HG03039 (cell line): ENCODE results near the gene MCRS1.
A peak's percentile ranks its signal among the peaks of the same experiment; 100 is the strongest.
"Not testable (repeated sequence)": the region's sequence is repeated elsewhere in the genome, so short reads cannot be mapped to it uniquely, and the experiment has no call there.

Experiments used
- ATAC-seq: cut with Tn5 transposase; IDR thresholded peaks from one replicate; pipeline ENCODE4 v1.9.1; 2021; ENCODE audit warnings: mild to moderate bottlenecking, moderate library complexity; ENCODE audit not compliant: unreplicated experiment

The MCRS1 gene

DNA sequence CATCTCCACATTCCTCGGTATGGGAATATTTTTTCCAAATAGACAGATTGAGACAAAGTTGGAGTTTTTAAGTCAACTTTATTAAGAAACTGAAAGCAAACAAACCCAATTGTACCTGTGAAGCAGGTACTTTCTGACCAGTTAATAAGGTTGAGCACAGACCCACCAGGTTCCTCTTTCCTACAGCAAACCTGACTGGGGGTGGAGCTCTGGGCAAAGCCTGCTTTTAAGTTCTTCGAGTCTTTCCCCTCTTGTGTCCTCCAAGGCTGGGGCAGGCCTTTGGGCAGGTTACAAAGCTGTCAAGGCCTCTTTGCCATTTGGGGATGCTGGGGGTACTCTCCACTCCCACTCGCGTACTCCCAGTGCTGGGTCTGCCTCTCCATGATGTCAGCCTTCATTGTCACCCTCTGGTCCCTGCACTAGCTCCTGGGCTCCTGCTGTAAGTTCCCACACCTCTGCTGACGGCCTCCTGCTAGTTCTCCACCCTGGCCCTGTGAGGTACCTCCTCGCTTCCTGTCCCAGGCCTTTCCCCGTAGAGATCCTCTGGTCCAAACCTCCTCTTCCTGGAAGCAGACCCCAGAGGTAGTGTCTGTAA is 25.9 kb downstream of the MCRS1 start:
- ATAC-seq: no peak

DNA sequence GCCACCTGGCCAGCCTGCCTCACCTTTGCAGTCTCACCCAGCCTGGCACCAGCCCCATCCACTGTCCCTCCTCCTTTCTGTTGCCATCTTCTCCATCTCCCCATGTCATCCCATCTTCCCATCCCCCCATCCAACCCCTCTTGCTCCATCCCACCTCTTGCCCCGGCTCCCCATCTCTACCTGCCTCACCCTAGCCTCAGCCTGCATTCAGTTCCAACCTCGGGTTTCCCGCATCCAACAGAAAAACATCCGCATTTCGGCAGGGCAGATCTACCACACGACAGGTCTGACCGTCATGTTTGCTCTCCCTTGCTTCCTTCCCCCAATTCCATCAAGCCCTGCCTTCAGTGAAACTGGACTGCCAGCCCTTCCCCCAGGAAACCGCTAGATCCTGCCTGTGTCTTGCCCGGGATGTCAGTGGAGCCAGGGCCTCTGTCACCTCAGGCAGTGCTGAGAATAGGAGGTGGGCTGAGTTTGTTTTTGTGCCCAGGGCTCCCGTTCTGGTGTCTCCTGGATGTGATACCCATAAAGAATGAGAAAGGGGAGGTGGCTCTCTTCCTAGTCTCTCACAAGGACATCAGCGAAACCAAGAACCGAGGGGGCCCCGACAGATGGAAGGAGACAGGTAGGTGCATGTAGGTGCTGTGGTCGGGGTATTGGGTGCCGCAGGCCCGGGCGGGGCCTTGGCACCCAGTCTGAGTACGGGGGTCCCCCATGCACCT is 26.6 kb downstream of the MCRS1 start:
- no peak for ATAC-seq

DNA sequence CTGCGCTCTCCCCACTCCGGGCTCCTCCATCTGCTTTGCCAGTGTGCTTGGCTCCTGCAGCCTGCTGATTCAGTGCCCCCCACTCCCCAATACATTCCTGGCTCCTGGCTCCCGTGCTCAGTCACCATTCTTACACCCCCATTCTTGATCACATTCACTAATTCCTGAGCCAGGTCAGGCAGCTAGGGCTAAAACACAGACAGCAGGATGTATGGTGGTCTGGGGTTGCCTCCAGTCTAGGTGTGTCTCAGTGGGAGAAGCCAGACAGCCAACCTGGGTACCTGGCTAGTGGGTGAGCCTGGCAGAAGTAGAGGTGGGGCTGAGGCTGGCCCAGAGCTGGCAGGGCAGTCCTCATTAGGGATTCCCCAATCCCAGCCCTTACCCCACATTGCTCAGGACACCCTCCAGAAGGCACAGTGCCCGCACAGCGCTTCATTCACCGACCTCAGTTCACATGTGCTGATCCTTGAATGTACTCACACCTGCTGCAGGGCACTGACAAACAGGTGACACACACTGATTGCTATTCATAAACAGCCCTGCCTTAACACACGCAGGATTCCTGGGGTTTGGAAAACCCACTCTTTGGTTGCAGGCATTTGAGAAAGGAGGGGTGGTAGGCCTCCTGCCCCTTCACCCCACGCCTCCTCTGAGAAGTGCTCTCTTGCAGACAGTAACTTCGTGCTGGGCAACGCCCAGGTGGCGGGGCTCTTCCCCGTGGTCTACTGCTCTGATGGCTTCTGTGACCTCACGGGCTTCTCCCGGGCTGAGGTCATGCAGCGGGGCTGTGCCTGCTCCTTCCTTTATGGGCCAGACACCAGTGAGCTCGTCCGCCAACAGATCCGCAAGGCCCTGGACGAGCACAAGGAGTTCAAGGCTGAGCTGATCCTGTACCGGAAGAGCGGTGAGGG is 27.5 kb downstream of the MCRS1 start:
- ATAC-seq: no peak

DNA sequence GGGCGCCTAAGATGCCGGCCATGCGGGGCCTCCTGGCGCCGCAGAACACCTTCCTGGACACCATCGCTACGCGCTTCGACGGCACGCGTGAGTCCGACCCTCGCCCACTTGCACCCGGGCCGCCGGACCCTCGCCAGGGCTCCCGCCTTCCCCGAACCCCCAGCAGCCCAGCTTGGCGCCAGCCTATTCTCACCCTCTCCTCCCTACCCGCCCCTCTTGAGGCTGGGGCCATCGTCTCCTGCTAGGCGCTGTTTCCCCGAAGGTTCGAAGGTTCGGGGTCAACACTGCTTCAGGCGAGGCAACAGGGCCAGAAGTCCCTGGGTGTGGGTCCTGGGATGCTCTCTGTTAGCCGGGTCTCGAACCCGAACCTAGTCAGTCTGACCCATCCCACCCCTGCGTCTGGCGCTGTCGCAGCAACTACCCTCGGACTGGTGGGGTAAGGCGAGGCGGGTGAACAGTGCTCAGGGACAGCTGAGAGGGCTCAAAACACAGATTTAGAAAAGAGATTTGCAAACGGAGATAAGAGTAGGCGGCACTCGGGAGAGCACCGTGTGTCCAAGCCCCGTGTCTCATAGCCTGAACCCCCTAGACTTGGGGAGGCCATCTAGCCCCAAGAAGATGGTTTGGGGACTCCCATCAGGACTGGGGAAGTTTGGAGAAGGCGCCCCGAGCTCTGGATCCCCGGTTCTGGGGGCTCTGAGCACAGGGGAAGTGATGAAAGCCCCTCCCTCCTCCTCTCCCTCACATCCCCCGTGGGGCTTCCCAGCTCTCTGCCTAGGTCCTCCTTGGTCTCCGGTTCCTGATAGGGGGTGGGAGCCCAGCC is 28.3 kb downstream of the MCRS1 start:
- ATAC-seq: no peak

DNA sequence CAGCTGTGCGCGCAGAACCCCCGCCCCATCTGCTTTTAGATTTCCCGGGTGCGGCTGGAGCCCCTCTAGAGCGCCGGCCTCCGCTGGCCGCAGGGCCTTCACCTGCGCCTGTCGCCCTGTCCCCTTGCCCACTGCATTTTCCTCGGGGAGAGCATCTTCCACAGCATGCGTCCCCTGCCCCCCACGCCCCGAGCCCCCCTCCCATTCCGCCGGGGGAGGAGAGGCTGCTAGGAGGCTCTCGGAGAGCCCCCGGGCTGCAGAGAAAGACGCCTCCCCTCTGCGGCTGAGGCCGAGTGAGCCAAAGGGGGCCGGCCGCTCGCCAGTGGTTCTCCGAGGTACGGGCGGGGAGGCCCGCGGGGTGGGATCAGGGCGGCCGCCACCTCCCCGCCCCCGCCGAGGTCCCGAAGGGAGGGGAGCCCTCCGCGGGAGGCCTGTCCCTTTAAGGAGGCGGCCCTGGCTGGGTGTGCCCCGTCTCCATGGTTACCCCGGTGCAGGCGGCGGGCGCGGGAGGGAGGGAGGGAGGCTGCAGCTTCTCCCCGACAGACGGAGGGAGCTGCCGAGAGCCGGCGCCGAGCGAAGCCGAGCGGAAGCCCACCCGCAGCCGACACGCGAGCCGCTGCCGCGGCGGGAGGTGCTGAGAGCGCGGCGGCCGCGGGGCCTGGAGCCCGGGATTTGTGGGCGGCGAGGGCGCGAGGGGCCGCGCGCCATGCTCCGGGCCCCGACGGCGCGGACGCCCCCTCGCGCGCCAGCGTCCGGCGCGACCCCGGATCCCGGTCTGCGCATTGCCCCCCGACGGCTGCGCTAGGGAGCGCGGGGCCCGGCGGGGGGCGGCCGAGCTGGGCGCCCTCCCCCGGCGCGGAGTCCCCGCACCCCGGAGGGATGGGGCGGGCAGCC is 29.2 kb downstream of the MCRS1 start, which contains the start of gene KCNH3:
Gene KCNH3 (plus strand): TSS at position 521 of the 894 bp plus-strand sequence. CDS start 387 bp downstream, outside the sequence.
- ATAC-seq: peak; percentile 43

DNA sequence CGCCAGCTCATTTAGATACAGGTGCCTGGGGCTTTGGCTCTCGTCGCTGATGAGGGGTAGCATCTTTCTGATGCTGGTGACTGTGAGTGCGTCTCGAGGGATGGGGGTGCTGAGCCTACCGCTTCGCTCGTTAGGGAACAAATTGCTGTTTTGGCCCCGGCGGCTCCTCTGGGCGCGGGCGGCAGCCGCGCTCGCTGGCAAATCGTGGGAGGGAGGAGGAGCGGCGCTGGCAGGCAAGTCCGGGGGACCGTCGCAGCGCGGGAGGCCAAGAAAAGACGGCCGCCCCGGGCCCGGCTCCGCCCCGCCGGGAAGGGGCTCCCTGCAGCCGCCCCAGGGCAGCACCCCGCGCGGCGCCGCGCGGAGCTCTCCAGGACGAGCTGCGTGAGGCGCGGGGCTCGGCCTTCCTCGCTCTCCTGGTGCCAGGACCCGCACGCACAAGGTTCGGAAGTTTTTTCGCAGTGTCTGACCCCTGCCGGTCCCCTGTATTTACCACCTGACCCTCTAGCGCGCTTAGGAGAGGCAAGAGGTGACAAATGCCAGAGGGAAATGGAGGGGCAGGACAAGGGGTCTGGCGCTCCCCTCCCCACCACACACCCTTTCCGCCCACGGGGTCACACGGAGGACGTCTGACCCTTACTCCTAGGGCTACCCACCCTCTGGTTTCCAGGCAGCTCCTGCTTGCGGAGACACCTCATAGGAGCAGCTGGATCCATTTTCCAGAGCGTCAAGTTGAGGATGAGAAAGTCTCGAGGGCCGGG is 30.0 kb downstream of the MCRS1 start:
- ATAC-seq: no peak

DNA sequence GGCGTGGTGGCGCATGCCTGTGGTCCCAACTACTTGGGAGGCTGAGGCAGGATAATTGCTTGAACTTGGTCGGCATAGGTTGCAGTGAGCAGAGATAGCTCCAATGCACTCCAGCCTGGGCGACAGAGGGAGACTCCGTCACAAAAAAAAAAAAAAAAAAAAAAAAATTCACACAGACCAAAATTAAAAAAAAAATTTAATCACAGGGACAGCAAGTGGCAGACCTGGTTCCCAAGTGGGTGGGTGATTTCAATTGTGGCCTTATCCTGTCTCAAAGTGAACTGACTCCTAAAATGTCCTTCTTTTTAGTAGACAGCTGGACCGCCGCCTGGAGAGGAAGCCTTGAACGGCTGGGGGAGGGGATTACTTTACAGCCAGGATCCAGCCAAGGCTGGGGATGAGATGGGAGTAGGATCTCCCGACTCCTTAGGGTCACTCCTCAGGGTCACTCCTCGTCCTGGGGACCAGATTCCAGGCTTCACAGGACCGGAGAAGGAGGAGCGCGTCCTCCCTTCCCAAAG is 30.7 kb downstream of the MCRS1 start:
- ATAC-seq: no peak

DNA sequence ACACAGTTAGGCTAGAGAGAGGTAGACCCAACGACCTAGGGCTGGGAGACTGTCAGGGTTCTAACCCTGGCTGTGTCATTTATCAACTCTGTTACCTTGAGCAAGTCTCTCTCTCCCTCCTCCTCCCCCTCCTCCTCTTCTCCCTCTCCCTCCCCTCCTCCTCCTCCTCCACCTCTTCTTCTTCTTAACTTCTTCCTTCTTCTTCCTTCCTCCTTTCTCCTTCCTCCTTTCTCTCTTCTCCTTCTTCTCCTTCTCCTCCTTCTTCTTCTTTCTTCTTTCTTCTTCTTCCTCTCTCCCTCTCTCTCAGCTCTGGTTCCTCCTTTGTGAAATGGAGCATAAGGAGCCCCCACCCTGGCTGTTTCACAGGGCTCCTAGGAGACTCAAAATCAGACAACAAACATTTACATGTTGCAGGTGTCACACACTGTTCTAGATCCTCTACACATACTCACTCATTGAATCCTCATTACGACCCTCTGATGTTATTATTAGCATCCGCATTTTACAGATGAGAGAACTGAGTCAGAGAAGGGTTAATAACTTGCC is 31.3 kb downstream of the MCRS1 start:
- no peak for ATAC-seq

DNA sequence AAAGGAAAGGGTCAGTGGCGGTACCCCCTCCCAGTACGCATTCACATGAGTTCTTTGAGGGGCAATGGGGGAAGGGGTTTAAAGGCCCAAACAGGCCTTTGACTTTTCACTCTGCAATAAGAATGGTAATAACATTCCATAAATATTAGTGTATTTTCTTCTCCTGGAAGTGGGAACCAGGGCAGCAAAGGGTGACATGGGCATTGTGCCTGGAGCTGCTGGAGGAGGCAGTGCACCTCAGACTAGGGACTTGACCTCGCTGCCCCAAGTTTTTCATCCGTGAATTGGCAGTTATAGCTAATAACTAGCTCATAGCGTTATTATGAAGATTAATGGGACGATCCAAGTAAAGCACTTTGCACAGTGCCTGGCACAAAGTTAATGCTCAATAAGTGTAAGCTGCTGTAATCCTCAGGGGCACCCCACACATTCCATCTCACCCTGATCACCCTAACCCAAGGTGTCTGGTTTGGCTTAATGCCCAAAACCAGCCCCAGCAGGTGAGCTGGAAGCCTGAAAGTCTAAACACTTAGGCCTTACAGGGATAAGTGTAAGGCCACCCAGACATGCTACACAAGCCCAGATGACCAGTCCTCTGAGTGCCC is 31.9 kb downstream of the MCRS1 start:
- no peak for ATAC-seq

DNA sequence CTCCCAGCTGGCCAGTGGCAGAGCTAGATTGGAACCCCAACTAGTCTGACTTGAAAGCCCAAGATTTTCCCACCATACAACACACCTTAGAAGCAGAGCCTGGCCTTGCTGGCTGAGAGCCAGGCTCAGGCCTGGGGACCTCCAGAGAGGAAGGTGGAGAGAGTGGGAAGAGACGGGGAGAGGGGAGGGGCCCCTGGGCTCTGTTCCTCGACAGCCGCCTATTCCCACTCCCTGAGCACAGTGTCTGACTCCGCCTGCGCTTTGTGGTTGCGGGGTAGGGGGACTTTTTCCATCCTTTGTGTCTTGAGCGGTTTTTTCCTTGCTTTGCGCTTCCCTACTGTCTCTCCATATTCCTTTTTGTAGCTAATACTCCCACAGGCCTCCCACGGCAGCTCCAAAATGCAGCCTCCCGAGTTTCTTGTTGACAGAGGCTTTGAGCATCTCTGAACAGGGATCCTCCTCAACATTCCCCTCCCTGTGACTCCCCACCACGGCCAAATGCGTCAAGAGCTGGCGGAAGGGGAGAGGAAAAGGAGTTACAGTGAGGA is 33.1 kb downstream of the MCRS1 start:
- no peak for ATAC-seq

DNA sequence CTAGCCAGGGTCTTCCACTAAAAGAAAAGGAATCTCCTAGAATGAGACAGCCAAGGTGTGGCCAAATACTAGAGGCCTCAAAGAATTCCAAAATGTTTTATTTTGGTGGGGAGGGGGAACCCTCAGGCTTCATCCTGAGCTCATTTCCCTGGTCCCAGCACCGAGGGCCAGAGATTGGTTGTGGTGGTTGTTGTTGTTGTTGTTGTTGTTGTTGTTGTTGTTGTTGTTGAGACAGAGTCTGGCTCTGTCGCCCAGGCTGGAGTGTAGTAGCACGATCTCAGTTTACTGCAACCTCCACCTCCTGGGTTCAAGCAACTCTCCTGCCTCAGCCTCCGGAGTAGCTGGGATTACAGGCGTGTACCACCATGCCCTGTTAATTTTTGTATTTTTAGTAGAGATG is 33.8 kb downstream of the MCRS1 start:
- ATAC-seq: not testable (repeated sequence)

DNA sequence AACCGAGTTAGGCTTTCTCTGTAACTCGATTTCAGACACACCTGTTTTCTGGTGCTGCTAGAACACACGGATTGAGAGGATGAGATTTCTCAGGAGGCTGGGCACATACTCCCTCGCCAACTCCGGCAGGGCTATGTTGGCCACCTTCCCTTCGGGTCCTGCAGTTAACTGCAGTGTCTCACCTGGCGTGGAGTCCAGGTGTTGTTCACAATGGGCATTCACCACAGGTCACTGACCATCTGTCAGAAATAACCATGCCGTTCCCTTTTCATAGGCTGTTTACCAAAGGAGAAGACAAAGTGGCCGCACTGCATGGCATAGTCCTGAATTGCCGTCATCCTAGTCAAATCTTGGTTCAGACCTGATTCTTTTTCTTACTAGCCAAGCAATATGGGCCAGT is 34.6 kb downstream of the MCRS1 start:
- no peak for ATAC-seq

DNA sequence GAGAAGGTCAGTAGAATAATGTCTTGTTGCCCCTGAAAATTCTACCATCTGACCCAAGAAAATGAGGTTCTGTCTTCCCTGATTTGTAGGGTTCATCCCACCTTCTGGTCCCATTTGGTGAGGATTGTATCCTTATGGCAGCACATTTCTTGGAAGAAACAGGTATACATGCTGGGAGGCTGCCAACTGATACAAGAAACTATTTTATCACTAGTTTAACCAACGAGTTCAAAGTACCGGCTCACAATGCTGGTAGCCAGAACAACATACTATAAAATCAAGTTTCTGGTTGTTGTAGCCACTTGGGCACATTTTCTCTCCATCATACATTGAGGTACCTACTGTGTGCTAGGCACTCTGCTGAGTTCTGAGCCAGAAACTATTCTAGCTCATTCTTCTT is 36.2 kb downstream of the MCRS1 start:
- no peak for ATAC-seq

DNA sequence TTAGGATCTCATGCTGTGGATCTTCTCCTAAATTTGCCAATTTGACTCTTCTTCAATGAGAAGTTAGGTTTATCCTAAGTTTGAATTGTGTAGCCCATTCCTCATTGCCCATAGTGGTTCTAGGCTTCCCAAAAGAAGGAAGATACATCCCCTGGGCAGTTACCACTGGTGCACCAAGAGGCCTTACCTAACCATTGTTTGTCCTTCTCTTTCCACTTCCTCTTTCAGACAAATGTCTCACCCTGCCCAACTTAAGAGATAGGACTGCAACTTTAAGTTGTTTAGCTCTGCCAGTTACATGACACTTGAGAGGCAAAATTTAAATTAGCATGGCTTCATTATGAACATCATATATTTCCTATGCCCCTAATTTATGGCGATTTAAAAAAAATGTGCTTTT is 38.5 kb downstream of the MCRS1 start:
- no peak for ATAC-seq

DNA sequence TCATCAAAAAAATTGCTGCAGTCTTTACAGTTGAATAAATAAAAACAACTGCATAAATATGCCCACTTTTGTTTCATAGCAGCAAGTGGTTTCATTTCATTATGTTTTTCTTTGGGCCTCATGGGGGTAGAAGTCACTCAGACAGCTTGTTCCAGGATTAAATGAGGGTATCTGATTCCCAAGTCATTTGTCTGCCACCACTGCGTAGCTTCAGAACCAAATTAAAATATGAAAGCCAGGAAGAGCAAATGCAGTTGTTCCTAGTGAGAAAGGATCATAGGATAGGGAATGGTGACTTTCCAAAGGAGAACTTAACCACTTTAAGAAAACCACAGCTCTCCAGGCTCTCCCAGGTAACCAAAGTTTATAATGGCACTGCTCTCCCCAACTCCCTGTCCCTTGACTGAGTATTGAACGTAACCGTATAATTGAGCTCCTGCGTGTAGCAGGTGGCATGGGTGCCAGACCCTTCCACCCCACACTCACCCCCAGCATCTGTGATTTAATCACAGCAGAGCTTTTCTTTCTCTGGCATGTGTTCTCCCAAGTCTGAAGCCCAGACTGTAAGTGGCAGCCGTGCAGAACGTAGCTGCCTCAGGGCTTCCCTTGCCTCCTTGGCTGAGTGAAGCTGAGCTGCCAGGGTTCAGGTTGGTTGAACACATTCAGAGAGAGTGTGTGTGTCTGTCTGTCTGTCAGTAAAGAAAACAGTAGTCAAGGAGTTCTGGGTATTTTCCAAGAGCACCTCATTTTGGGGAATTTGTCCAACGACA is 40.4 kb downstream of the MCRS1 start:
- ATAC-seq: no peak

DNA sequence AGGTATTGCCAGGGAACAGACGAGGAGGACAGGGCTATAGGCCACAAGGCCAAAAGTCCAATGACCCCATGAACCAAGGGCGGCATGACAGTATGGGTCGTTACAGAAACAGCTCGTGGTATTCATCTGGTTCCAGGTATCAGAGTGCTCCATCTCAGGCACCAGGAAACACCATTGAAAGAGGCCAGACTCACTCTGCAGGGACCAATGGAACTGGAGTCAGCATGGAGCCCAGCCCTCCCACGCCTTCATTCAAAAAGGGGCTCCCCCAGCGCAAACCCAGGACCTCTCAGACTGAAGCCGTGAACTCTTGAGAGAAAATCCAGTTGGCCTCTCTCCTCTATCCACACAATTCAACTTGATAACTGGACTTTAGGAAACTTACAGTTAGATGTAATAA is 42.0 kb downstream of the MCRS1 start:
- no peak for ATAC-seq

DNA sequence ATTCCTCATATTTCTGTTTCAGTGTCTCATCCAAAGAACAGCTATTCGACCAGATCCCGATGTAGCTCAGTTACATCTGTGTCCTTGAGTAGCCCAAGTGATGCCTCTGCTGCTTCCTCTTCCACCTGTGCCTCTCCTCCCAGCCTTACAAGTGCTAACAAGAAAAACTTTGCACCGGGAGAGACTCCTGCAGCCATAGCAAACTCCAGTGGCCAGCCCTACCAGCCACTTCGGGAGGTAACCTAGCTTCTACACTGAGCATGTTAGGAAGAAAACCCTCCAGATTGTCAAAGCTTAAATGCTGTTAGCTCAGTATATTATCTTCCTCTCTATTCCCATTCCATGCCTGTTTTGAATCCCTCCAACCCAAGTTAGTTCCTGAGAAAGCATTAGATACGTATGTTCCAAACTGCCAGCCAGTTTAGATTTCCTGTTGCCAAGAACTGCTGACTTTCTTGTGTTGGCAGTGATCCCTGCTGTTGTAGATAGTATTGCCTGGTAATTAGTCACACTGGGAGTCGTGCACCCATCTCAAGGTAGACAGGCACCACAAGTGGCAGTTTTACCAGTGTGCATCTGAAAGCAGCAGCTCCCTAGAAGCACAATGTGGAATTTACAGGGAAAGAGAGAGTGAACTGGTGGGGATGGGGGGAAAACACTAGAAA is 43.1 kb downstream of the MCRS1 start:
- no peak for ATAC-seq
